Measurements from ENCODE around the gene DLG2. TPM values are rescaled to one million over a fixed set of nuclear protein-coding genes. Genes with fewer than 3 reads are reported as not detected.
A peak's percentile ranks its signal among the peaks of the same experiment; 100 is the strongest.

DLG2 gene
- total RNA-seq, 4 donors from 2014 or later = 0.18 to 8.3 (median 2.5) TPM

DNA sequence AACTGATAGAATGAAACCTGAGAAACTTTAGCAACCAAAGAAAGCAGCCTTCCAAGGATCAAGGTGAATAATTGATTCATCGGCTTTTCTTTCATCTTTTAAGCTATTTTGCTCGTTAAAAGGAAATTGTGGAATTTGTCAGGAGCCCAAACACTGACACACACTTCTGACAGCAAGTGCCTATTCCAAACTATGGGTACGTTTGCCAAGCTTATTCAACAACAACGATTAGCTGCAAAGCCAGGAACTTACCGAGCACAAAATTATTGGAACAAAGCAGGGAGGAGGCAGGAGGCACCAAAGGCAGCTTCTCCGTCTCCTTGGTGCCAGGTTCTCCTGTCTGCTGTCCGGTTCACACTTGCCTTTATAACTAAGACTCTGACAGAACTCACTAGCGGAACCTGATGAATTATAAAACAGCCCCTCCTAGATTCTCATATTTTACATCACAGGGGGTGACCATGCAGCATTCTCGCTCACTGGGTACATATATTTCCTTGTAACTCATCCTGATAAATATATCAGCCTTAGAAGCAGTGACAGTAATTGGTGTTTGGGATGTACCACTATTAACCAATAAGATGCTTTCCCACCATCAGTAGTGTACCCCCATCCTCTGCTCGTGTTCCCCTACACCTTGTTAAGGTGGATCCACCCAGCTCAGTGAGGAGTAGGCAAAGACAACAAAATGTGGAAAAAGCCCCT is 1945.1 kb downstream of the DLG2 start:
- no peaks in the 10 kb centered on the region for H3K4me1 ChIP-seq
- H3K36me3 ChIP-seq = no peaks in the 10 kb centered on the region
- no peaks in the 10 kb centered on the region for H3K27me3 ChIP-seq
- H3K4me3 ChIP-seq = no peak overlapping the region
- no peak overlapping the region for H3K27ac ChIP-seq
- no peaks in the 10 kb centered on the region for H3K9me3 ChIP-seq
- TF ChIP-seq POLR2A (IDR thresholded peaks at IDR 0.05) = no peak
- TF ChIP-seq, protein P1, sequence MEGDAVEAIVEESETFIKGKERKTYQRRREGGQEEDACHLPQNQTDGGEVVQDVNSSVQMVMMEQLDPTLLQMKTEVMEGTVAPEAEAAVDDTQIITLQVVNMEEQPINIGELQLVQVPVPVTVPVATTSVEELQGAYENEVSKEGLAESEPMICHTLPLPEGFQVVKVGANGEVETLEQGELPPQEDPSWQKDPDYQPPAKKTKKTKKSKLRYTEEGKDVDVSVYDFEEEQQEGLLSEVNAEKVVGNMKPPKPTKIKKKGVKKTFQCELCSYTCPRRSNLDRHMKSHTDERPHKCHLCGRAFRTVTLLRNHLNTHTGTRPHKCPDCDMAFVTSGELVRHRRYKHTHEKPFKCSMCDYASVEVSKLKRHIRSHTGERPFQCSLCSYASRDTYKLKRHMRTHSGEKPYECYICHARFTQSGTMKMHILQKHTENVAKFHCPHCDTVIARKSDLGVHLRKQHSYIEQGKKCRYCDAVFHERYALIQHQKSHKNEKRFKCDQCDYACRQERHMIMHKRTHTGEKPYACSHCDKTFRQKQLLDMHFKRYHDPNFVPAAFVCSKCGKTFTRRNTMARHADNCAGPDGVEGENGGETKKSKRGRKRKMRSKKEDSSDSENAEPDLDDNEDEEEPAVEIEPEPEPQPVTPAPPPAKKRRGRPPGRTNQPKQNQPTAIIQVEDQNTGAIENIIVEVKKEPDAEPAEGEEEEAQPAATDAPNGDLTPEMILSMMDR (IDR thresholded peaks at IDR 0.05) = no peak
- no peak for DNase-seq

DNA sequence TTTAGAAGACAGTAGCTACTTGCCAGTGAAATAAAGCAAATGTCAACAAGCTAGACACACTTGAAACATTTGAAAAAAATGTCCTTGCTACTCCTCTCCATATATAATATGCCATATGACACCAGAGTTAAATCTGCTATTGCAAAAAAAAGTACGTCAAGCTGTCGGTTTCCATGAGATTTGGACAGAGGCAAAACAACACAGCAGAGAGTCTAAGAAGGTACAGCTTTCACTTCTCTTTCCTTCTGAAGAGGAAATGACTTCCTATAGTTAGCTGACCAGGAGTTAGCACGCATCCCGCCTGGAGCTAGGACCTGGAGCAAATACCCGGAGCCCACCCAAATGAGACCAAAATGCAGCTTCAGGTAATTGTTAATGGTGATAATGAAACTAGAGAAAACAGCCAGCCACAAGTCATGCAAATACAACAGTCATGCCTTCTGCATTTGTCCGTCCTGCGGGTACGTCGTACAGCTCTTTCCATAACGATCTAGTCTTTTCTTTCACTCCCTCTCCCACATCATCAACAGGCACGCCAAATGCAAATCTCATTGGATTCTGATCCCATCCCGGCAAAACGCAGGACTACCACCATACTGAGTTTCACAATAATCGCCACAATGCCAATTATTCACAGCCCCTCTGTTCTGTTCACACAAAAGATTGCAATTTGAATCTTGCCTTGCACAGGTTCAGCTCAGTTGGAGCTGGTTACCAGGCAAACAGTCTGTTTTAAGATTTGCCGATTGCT is 1945.9 kb downstream of the DLG2 start:
- TF ChIP-seq POLR2A (IDR thresholded peaks at IDR 0.05) = no peak
- TF ChIP-seq, protein P1 (IDR thresholded peaks at IDR 0.05) = no peak
- Histone ChIP-seq H3K4me3 (peak overlapping the region in 2 of 4 donors; percentile 7 to 14), H3K27ac (no peak overlapping the region), H3K9me3 (no peaks in the 10 kb centered on the region), H3K36me3 (no peaks in the 10 kb centered on the region), H3K27me3 (no peaks in the 10 kb centered on the region), H3K4me1 (no peaks in the 10 kb centered on the region)
- no peak for DNase-seq

DNA sequence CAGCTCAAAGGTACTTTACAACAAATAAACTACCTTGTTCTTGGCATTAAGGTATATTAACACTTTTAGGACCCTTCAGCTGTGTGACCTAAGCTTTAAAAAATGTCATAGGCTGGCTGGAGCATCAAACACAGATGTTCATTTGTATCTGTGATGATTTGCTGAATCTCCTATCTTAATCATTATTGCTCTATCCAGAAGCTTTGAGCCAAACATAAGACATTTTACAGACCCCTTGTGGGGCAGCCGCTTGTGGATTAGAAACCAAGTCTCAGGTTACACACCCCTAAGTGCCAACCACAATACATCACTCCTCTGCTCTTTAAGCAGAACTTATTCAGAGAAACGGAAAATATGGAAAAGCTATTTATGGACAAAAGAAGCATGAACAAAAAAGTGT is 1946.8 kb downstream of the DLG2 start:
- Histone ChIP-seq H3K4me3 (no peak overlapping the region), H3K9me3 (no peaks in the 10 kb centered on the region), H3K4me1 (no peaks in the 10 kb centered on the region), H3K36me3 (no peaks in the 10 kb centered on the region), H3K27ac (no peak overlapping the region), H3K27me3 (no peaks in the 10 kb centered on the region)
- TF ChIP-seq, protein P1 (IDR thresholded peaks at IDR 0.05) = no peak
- TF ChIP-seq POLR2A (IDR thresholded peaks at IDR 0.05) = no peak
- DNase-seq = no peak

DNA sequence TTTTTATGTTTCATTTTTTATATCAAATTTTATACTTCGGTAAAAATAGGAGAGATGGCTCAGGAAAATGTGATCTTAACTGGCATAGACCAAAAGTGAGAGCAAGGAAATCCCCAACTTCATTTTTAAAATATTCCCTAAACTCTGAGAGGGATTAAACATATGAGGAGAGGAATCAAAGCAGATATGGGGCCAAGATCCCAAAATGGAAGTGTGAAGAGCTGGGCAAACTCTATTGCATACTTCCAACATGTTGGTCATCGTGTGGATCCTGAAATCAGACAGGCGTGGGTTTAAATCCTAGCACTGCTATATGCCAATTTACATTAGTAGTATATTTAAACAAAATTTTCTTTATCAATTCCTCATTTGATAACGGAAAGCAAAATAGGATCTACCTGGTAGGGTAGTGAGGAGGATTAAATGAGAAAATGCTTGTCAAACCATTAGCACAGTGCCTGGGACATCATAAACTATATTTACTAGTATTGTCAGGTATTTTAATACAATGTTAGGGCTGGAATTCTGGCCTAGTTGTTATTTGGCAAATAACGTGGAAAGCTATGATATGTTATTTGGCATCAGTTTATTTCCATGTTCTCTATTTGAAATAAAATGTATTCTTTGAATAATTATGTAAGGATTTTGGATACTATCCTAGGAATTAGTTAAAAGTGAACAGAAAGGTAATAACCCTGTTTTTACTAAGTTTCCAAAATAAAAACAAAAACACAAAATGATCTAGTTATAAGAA is 1948.1 kb downstream of the DLG2 start:
- no peak for DNase-seq
- no peaks in the 10 kb centered on the region for H3K9me3 ChIP-seq
- H3K4me1 ChIP-seq = no peaks in the 10 kb centered on the region
- TF ChIP-seq, protein P1 (IDR thresholded peaks at IDR 0.05) = no peak
- TF ChIP-seq POLR2A (IDR thresholded peaks at IDR 0.05) = no peak
- H3K4me3 ChIP-seq = no peak overlapping the region
- H3K36me3 ChIP-seq = no peaks in the 10 kb centered on the region
- H3K27me3 ChIP-seq = no peaks in the 10 kb centered on the region
- no peak overlapping the region for H3K27ac ChIP-seq

DNA sequence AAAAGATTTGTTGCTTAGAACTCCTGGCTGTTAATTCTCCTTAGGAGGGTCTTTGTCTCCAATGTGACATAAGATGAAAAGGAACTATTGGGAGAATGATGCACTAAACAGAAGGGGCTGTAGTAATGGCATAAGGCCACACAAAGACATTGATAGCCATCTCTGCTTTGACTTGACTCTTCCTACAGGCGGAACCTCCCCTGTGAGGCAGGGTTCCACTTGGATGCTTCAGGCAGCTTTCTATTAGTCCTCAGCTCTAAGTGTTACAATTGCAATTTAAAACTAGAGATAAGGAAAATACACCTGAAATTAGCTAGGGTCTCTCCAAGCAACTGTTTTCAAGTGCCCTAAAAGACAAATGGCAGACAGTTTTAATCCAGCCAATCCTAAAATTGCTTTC is 1949.4 kb downstream of the DLG2 start:
- H3K36me3 ChIP-seq = no peaks in the 10 kb centered on the region
- DNase-seq = no peak
- H3K4me3 ChIP-seq = no peak overlapping the region
- no peaks in the 10 kb centered on the region for H3K9me3 ChIP-seq
- no peak for TF ChIP-seq POLR2A (IDR thresholded peaks at IDR 0.05)
- H3K27me3 ChIP-seq = no peaks in the 10 kb centered on the region
- H3K4me1 ChIP-seq = no peaks in the 10 kb centered on the region
- H3K27ac ChIP-seq = no peak overlapping the region
